Measurements from ENCODE around the gene CCDC27. TPM values are rescaled to one million over a fixed set of nuclear protein-coding genes. Genes with fewer than 3 reads are reported as not detected.

CCDC27 gene
- total and polyA plus RNA-seq, 2 of the 8 experiments (the other 6 are each of a cell fraction or from before 2014, with no cell fraction given), result 0.15 TPM; not detected in 1

DNA sequence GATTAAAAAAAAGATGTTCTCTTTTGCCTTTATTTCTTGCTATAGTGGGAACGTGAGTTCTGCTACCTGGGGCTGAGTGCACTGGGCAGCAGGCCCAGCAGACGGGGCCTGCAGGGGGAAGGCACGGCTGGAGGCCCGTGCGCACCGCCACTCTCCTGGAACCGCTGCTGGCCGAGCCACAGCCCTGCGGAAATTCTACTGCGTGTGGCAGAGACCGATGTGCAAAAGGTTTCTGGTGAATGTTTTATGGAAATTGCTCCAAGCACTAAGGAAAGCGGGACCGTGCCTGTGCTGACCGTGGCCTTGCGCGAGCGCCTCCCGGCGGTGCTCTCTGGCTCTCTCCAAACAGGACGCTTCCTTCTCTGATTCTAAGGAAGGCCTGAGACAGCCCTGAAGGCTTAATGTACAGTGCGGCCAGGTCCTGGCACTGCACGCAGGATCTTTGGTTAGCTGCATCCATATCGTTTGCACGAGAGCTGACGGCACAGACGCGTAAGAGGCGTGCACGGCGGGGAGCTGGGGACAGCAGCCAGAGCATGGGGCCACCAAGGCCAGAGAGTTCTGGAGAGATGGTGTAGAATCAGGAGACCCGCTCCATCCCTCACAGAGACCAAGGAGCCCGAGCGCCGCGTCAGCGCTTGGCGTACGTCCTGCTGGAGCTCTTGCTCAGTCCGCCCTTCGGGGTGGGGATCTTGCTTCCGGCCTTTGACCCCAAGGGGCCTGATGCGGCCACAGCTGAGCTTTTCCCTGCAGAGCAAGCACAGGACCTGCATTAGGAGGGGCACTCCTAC lies 62.7 kb downstream of the CCDC27 start (continued):
- TF ChIP-seq, protein P1, sequence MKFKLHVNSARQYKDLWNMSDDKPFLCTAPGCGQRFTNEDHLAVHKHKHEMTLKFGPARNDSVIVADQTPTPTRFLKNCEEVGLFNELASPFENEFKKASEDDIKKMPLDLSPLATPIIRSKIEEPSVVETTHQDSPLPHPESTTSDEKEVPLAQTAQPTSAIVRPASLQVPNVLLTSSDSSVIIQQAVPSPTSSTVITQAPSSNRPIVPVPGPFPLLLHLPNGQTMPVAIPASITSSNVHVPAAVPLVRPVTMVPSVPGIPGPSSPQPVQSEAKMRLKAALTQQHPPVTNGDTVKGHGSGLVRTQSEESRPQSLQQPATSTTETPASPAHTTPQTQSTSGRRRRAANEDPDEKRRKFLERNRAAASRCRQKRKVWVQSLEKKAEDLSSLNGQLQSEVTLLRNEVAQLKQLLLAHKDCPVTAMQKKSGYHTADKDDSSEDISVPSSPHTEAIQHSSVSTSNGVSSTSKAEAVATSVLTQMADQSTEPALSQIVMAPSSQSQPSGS (IDR thresholded peaks at IDR 0.05; ENCODE audit: low read length), result no peak
- TF ChIP-seq TBP (IDR thresholded peaks at IDR 0.05; ENCODE audit: low read depth, low read length) (no peak), EP300 (IDR thresholded peaks at IDR 0.05; ENCODE audit: borderline replicate concordance in 1 of 2, low read depth in 2 of 2, low read length in 2 of 2) (no peak), SIN3A (conservative IDR thresholded peaks at IDR 0.05 in 1 of 2, IDR thresholded peaks at IDR 0.05 in 1 of 2; ENCODE audit: low read depth in 1 of 2, low read length in 2 of 2) (no peak), CHD2 (IDR thresholded peaks at IDR 0.05; ENCODE audit: low read length) (no peak), RXRA (IDR thresholded peaks at IDR 0.05; ENCODE audit: insufficient read depth, low read depth, low read length) (no peak), NANOG (IDR thresholded peaks at IDR 0.05; ENCODE audit: insufficient read depth, low read depth, low read length, poor library complexity, severe bottlenecking) (no peak), PHF8 (conservative IDR thresholded peaks at IDR 0.05; ENCODE audit: low read depth, low read length) (no peak), SP1 (IDR thresholded peaks at IDR 0.05; ENCODE audit: low read depth, low read length) (no peak), USF2 (IDR thresholded peaks at IDR 0.05; ENCODE audit: low read length) (no peak)

Measured in H1 (cell line).